NCI-H345 (cell line): ENCODE measurements around the gene PRPSAP2.
A peak's percentile ranks its signal among the peaks of the same experiment; 100 is the strongest.
"Not testable (repeated sequence)": the region's sequence is repeated elsewhere in the genome, so short reads cannot be mapped to it uniquely, and the experiment has no call there.

Source experiments
- DNase-seq: peaks from one replicate; lab custom pipeline; 2025; lab: John Stamatoyannopoulos, UW

The PRPSAP2 gene, protein sequence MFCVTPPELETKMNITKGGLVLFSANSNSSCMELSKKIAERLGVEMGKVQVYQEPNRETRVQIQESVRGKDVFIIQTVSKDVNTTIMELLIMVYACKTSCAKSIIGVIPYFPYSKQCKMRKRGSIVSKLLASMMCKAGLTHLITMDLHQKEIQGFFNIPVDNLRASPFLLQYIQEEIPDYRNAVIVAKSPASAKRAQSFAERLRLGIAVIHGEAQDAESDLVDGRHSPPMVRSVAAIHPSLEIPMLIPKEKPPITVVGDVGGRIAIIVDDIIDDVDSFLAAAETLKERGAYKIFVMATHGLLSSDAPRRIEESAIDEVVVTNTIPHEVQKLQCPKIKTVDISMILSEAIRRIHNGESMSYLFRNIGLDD

DNA sequence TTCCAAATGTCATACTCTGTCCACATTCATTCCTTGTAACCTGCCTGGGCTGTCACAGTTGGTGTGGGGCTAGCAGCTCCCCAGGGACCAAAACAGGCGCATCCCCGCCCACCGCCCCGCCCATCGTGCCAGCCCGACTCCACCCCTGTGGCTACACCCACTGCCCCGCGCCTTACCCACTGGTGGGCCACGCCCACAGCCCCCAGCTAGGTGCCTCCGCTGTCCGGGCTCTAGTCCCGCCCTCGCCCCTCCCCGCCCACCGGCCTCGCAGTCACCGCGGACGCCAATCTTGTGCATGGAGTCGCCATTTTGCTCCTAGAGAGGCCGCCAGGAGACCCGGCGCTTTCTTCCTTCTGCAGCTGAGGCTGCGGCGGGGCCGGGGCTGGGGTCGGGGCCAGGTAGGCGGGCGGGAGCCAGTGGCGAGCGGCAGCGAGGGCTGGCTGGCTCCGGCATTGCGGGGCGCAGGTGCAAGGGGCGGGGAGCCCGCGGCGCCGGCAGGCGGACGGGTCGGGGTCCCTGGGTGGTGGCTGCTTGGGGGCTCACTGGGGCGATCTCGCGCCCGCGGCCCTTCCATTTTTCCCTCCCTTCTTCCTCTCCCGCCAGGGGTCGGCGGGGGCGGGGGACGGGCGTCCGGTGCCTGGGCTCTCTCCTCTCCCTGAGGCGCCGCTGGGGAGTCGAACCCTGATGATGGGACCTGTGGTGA is at the start of gene PRPSAP2:
PRPSAP2 (plus strand) TSS at position 268 of the 703 bp plus-strand sequence. CDS start 7,703 bp downstream, outside the sequence.
- peak; percentile 93 for DNase-seq

DNA sequence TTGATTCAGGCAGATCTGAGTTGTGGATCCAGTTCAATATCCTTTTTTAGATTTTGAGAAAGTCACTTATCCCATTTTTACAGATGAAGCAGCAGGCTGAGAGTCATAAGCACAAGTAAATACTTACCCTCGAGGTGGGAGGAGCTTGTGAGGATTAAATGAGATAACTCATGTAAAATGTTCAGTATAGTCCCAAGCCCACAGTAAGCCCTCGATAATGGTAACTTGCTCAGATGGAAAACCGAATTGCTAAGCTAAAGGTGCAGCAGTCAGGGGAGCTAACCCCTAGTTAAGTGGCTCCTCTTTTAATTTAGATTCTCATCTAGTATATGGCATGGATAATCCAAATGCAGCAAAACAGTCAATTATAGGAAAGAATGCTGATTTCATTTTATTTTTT is 42.0 kb upstream of the PRPSAP2 start:
- not testable (repeated sequence) for DNase-seq

DNA sequence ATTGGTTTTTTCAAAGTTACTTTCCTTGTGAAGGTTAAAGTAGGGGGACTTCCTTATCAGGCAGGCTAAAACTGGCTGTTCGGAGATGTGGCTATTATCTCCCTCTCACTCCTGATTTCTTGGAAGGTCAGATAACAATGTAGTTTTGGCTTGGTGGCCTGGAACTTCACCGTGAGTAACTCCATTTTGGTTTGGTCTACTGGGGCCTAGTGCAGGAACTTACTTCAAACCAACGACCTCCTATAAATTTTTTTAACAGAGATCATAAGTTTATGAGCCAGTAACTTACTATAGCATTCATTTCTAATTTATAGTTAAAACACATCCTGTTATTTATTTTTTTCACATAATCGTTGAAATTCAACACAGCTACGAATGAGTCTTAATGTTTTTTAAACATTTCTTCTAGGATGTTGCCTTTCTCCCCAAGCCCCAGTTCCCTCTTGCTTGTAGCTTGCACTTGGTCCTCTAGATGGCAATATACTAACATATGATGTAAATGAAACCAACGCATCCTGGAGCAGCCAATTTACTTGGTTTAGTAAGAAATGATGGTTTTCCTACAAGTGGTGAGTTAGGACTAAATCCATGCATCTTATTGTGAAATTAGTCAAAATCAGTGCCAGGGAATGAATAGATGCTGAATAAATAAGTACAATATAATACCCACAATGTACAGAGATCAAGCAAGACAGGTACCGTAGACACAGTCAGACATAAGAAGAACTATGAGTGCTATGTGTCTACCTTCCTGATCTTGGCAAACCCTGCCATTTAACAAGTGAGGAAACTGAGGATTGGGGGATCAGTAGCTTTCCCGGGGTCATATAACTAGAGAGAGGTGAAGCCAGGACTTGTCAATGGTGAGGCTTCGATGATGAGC is 41.2 kb upstream of the PRPSAP2 start:
- DNase-seq = peak; percentile 22

DNA sequence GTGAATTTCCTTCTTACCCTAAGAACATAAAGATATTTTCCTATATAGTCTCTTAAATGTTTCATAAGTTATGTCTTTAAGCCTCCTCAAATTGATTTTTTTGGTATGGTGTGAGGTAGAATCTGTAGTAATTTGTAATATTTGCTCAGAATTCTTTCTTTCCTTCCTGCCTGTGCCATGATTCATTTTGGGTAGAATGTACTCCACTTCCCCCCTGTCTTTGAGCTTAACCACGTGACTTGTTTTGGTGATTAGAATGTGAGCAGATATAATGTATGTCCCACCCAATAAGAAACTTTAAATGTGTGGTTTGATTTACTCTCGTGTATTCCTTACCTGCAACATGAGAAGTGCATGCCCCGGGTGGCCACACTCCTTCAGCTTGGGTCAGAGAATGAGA is 36.5 kb upstream of the PRPSAP2 start:
- DNase-seq = not testable (repeated sequence)

DNA sequence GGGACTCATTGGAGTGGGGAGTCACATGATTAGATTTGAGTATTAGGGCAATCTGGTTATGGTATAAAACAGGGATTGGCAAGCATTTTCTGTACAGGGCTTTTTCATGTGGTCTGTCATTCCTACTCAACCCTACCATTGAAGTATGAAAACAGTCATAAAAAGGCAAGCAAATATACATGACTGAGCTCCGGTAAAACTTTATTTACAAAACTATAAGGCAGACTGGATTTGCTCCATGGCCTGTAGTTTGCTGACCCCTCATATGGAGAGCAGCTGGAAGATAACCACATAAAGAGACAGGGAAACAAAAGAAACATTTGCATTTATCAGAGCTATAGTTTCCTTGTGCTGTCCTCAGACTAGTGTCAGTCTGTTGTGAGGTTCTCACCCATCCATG is 30.3 kb upstream of the PRPSAP2 start:
- DNase-seq = not testable (repeated sequence)

DNA sequence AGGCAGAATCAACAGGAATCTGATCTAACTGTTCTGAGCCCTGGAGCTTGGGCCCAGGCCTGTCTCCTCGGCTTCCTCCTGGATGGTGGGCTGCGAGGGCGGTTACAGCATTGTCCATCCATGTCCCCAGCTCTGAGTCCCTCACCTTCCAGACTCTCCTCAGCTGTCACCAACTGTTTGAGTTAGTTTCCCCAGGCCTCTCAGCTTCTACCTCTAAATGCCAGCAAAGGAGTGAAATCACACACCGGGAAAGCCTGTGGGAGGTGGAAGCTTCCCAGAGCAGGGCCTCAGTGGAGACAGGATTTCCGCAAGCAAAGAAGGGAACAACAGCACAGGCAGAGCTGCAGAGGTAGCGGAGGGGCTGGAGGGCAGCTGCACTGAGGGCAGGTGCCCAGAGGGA is 9.4 kb upstream of the PRPSAP2 start:
- no peak for DNase-seq

DNA sequence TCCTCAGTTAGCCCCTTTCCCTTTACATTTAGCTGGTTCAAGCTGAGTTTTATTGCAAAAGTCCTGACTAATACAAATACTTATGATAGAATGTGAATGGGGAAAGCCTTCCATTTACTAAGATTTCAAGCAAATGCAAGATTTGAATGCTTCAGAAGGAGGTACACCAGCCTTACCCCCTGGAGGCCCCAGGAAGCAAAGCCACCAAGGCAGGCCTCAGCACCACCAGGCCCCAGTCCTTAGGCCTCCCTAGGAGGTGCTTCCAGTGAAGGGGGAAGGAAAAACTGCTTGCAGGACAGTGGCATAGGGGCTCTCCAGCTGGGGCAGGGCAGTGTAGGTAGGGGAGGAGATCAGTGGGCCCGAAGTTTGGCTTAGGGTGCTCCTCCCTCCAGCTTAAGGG is 7.3 kb upstream of the PRPSAP2 start:
- DNase-seq = no peak

DNA sequence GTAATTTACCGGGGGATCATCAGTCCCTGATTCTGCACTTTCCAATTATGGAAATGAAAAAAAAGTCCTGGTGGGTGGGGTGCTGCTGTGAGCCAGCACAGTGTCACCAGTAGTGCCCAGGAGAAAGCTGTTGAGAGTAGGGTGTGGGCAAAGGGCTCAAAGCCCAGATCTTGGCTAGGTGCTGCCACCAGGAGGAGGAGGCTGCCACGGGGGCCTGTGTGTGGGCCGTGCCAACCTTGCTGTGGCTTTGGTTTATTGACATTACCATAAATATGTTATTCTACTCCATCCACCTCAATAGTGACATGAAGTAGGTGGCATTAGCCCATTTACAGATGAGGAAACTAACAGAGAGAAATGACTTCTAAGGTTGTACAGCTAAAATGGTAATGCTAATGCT is 6.7 kb upstream of the PRPSAP2 start:
- no peak for DNase-seq

DNA sequence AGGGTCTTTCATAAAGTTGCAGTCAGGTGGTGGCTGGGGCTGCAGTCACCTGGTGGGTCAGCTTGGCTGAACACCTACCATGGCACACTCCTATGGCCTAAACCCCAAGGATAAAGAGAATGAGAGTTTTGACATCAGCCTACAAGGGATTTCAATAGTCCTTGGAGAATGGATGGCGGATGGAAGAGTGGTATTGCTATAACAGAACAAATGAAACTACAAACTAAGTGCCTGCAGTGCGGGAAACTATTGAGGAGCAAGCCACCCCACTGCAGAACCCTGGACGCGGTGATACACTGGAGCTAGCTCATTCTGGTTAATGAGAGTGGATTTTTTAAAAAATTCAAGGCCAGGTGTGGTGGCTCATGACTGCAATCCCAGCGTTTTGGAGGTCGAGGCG is 3.0 kb upstream of the PRPSAP2 start:
- DNase-seq = no peak

DNA sequence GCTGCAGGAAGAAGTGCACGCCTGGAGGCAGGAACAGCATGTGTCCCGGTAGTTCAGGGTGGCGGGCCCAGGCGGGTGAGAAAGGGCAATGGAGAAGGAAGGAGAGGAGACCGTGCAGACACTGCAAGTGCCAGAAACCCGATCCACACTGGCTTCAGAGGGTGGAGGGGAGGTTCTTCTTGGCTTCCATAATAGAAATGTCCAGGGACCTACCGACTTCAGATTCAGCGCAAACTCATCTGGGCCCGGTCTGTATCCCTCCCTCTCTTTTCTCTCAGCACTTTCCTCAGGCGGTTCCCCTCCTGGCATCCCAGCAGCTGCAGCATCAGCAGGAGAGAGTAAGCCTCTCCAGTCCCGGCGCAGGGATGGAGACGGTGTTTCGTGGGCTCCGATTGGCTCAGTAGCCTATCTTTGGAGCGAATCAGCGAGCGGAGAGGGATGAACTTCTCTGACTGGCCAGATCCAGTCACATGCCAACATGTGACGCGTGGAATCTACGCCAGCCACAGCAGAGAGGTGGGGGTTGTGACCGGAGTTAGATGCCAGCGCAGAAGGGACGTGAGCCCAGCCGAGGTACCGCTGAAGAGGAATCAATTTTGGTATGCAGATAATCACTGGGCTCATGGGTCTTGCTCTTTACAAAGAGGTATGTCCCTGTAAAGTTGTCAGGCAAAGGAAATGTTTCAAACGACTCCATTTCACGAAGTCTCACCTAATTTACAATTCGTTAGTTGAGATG is 1.9 kb upstream of the PRPSAP2 start:
- peak; percentile 93 for DNase-seq

DNA sequence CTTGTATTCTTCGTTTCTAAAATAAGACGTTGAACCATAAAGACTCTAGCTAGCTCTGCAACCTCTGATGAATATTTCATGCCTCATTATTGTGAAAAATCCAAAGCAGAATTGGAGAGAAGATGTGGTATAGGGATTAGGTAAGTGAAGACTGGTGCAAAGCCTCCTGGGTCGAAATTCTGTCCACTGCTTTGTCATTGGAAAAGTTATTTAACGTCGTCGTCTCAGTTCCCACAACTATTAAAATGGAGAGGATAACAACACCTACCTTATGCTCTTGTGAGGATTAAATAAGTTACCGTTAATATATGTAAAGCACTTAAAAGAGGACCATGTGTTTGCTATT is 1.4 kb upstream of the PRPSAP2 start:
- no peak for DNase-seq

DNA sequence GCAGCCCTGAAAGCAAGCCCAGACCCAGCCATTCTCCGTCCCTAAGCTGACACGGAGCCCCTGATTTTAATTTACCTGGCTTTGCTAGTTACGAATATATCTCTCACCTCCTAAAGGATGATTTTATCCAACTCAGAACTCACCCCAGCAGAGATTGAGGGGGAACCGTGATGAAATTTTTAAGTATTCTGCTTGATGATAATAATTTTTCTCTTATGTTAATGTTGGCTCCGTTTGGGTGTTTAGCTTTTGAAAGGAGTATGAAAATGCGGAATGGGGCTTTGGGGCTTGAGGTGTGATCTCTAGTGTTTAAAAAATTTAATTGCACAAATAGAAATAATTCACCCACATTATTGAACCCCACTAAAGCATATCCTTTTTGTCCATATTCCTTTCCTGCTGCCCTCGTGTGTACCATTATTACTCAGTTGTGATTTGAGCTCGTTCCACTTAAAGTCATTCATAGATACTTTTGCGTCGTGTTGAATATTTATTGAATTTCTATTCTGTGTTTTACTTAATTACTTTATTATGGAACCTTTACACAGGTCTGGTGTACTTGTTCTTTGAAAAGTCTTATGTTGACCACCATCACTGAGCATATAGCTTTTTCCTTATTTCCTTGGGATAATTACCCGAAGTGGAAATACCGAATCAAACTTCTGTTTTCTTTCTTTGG is 775 bp downstream of the PRPSAP2 start:
- DNase-seq = no peak

DNA sequence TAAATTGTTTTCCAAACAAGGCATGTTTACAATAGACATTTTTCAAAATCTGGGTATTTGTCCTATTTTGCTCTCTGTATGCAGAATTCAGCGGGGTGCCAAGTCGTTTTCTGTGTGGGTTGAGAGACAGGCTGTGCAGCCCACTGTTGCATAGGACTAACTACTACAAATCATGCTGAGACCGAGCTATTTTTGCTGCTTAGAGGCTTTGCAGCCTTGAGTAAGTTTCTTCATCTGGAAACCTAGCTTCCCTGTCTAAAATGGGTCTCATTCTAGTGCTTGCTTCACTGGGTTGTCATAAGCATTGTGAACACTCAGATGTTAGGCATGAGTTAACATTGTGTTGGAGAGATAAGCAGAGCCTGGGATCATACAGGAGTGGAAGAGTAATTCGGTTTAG is 1.3 kb downstream of the PRPSAP2 start:
- no peak for DNase-seq

DNA sequence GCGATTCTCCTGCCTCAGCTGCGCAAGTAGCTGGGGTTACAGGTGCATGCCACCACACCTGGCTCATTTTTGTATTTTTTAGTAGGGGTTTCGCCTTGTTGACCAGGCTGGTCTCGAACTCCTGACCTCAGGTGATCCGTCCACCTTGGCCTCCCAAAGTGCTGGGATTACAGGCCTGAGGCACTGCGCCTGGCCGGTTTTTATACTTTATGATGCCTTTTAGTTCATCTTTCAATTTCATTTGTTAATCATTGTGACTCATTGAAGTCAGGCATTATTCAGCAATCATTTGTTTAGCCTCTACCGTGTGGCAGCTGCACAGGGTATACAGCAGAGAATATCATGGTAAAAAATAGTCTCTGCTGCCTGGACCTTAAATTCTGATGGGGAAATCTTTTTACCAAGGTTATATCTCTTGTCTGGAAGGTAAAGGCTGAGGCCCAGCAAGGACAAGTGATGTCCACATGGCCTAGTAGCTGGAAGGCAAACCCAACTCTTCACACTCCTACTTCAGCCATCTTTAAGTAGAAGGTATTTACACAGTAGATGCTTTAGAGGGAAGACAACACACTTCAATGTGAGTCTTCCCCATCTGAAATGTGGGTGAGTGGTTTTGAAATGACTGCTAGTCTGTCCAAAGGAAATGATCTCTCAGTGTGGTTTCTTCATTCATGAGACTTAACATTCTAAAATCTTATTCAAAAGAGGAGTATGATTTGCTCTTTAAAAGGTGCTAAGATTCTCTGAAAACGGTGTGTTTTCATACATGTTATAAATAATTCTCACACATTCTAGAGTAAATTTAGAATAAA is 2.4 kb downstream of the PRPSAP2 start:
- DNase-seq = no peak

DNA sequence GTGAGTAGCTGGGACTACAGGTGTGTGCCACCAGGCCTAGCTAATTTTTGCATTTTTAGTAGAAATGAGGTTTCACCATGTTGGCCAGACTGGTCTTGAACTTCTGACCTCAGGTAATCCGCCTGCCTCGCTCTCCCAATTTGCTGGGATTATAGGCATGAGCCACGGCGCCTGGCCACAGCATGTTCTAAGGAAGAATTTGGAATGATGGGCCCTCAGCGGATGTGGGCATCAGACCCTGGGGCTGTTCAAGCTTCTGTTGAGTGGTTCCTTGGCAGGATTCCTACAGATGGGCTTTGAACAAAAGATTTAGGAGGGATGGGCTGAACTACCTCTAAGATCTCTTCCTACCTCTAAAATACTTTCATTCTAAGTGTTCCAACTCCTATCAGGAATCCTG is 4.1 kb downstream of the PRPSAP2 start:
- DNase-seq = no peak

DNA sequence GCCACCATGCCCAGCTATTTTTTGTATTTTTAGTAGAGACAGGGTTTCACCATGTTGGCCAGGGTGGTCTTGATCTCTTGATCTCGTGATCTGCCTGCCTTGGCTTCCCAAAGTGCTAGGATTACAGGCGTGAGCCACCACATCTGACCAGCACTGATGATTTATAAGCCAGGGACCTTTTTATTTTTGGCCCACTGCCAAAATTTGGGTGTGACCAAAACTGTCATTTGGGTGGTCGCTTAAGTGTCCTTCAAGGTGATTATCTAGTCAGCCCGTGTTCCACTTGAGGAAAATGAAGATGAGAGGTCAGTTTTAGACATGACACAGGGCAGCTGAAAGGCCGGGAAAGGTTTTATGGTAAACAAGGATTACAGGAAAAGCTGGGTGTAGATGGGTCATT is 7.1 kb downstream of the PRPSAP2 start:
- DNase-seq = not testable (repeated sequence)

DNA sequence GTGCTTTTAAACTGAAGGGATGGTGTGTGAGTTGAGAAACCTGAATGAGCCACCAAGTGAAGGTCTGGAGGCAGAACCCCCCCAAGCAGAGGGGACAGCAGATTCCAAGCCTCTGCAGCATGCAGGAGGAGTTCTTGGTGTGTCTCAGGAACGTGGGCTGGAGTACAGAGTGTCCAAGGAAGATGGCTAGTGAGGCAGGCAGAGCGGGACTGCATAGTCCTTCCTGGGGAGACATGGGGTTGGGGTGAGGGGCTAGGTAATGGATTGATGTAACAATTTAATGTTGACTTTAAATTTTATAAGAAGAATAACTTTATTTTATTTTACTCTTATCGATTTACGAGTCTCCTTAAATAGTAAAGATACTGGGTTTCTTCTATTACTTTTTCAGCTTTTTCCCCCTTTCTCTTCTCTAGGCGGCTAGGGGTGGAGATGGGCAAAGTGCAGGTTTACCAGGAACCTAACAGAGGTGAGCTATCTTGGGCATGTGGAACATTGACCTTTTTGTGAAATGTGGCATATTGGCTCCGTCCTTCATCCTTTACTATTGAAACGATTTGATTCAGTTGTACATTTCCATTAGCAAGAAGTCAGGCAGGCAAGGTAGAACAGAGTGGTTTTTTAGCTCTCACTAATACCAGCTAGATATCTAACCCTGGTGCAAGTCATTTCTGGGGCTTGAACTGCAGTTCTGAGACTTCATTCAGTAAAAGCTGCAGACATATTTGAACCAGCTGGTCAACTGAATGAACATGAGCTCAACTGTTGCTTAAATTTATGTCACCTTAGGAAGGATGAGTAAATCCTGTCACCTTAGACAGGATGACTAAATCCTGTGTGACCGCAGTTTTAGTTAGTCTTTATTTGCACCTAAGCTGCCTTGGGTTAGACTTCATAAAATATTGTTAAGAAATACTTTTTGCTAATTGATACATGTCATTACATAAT is 9.2 kb downstream of the PRPSAP2 start:
- DNase-seq = no peak

DNA sequence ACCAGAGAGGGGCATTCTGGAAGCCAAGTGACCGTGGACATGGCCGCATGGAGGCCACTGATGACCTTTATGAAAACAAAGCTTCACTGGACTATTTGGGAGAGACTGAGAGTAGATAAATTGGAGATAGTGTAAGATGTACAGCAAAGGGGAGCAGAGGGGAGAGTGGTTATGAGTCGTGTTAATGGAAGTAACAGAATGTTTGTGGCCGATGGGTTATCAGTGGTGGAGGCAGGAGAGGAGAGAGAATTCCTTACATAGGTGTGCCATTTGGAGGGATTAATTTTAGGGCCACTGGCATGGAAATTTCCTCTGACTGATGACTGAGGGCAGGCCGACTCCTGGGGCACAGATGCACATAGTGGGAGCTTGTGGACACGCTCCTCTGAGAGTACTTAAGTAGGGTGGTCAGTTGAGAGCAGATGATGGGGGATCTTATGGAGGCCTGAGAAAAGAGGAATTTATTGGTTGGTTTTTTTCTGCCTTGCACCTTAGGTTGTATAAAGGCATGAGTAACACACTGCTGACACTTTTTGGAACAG is 19.2 kb downstream of the PRPSAP2 start:
- no peak for DNase-seq

DNA sequence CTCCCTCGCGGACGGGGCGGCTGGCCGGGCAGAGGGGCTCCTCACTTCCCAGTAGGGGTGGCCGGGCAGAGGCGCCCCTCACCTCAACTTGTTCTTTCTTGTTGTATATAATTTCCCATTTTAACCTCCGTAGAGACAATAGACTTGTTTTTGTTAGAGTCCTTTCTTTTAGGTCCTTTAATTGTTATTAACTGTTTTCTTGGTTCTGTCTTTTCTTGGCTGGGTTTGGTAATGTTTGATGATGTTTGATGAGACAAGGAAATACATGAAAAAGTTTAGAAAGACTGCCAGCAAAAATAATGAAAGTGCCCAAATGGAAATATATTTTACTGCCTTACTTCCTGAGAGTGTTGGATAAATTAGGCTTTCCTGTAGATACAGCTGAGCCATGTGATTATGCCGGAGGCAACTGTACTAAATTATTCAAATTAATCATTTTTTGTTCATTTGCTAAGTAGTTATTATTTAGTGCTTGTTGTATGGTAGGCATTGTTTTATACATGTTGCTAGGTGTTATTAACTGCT is 30.9 kb downstream of the PRPSAP2 start:
- DNase-seq = no peak
